Suprapubic skin (tissue), 4 donors: ENCODE measurements around the gene TIMP2. TPM values are rescaled to one million over a fixed set of nuclear protein-coding genes. Genes with fewer than 3 reads are reported as not detected.

Source experiments
- DNase-seq, 2 donors: peaks; one replicate each; pipeline ENCODE4 v3.0.0-alpha.2; 2019; ENCODE audit warnings: low spot score in 2 of 2
- H3K27ac ChIP-seq: fragments of 200-600 bp; sonication (generic); one replicate; pipeline ENCODE4 v1.5.1; 2019
- H3K27me3 ChIP-seq: fragments of 200-600 bp; sonication (generic); one replicate; pipeline ENCODE4 v1.5.1; 2019
- H3K36me3 ChIP-seq: fragments of 200-600 bp; sonication (generic); one replicate; pipeline ENCODE4 v1.5.1; 2019
- H3K4me1 ChIP-seq: fragments of 200-600 bp; sonication (generic); one replicate; pipeline ENCODE4 v1.5.1; 2019
- H3K4me3 ChIP-seq: fragments of 200-600 bp; sonication (generic); one replicate; pipeline ENCODE4 v1.5.1; 2019; ENCODE audit warnings: mild to moderate bottlenecking
- H3K9me3 ChIP-seq: fragments of 200-600 bp; sonication (generic); one replicate; pipeline ENCODE4 v1.5.1; 2019
- CTCF ChIP-seq, 2 donors: fragments of 200-600 bp in 1 of 2; fragments of 450-650 bp in 1 of 2; sonication (generic) in 1 of 2; IDR thresholded peaks; one replicate each; pipeline ENCODE4 v1.5.1; 2016 to 2019; ENCODE audit warnings: antibody characterized with exemption in 2 of 2, mild to moderate bottlenecking in 1 of 2, moderate library complexity in 1 of 2
- EP300 ChIP-seq: sonication (generic); formaldehyde crosslinking; IDR thresholded peaks from one replicate; pipeline ENCODE4 v1.6.1; 2017; ENCODE audit warnings: antibody characterized with exemption
- POLR2A ChIP-seq, 2 donors: fragments of 450-650 bp; IDR thresholded peaks; one replicate each; pipeline ENCODE4 v1.6.1; 2017; ENCODE audit warnings: antibody characterized with exemption in 2 of 2, mild to moderate bottlenecking in 2 of 2, moderate library complexity in 2 of 2
- POLR2AphosphoS5 ChIP-seq, 3 donors: sonication (generic); formaldehyde crosslinking; IDR thresholded peaks; one replicate each; pipeline ENCODE4 v1.6.1; 2017; ENCODE audit warnings: antibody characterized with exemption in 3 of 3
- WGBS: methylation state at CpG from one replicate; pipeline ENCODE4 v1.1.5; 2018; 5-methylcytosine and 5-hydroxymethylcytosine counted together
- total RNA-seq, 4 donors: library from RNA; depleted of rRNA; stranded (reverse); fragments of >200 nt; gene quantifications; one replicate each; pipeline ENCODE4 v1.1.0, GENCODE V29; 2016

Gene TIMP2
- total RNA-seq, 4 donors from 2014 or later: 48.4 to 114 (median 76.0) TPM

GRCh38 chr17:78831688-78832540 is 93.3 kb downstream of the TIMP2 start:
- Histone ChIP-seq H3K9me3 (no peaks in the 10 kb centered on the region), H3K4me3 (no peak overlapping the region), H3K27ac (no peak overlapping the region), H3K27me3 (no peaks in the 10 kb centered on the region), H3K4me1 (peaks cover 5% of the 10 kb centered on the region), H3K36me3 (peaks cover 95% of the 10 kb centered on the region)
- TF ChIP-seq POLR2AphosphoS5 (IDR thresholded peaks at IDR 0.05): no peak
- TF ChIP-seq POLR2A (IDR thresholded peaks at IDR 0.05): no peak
- no peak for TF ChIP-seq CTCF (IDR thresholded peaks at IDR 0.05)
- TF ChIP-seq EP300: no peak
- DNase-seq: no peak
- 79% methylated on average over 15 of the region's 15 CpGs for WGBS

- Histone ChIP-seq H3K4me3 (no peak overlapping the region), H3K9me3 (no peaks in the 10 kb centered on the region), H3K27ac (no peak overlapping the region), H3K27me3 (no peaks in the 10 kb centered on the region), H3K36me3 (peaks cover 96% of the 10 kb centered on the region), H3K4me1 (peaks cover 8% of the 10 kb centered on the region)
- DNase-seq: no peak
- TF ChIP-seq POLR2A (IDR thresholded peaks at IDR 0.05): no peak
- no peak for TF ChIP-seq CTCF (IDR thresholded peaks at IDR 0.05)
- no peak for TF ChIP-seq POLR2AphosphoS5 (IDR thresholded peaks at IDR 0.05)
- no peak for TF ChIP-seq EP300
- WGBS: 95% methylated on average over 6 of the region's 6 CpGs
Measured at GRCh38 chr17:78829477-78829876, 95.7 kb downstream of the TIMP2 start.

- TF ChIP-seq EP300 (no peak), CTCF (IDR thresholded peaks at IDR 0.05) (peak in 1 of 2 donors; percentile 1)
- Histone ChIP-seq H3K27me3 (no peaks in the 10 kb centered on the region), H3K36me3 (peaks cover 96% of the 10 kb centered on the region), H3K9me3 (no peaks in the 10 kb centered on the region), H3K27ac (no peak overlapping the region), H3K4me1 (peaks cover 8% of the 10 kb centered on the region), H3K4me3 (no peak overlapping the region)
- 90% methylated on average over 14 of the region's 14 CpGs for WGBS
- DNase-seq: no peak
Measured at GRCh38 chr17:78828470-78829185, 96.6 kb downstream of the TIMP2 start.

GRCh38 chr17:78826836-78827509 is 98.2 kb downstream of the TIMP2 start:
- Histone ChIP-seq H3K36me3 (peaks cover 96% of the 10 kb centered on the region), H3K4me1 (peaks cover 8% of the 10 kb centered on the region), H3K4me3 (no peak overlapping the region), H3K27me3 (no peaks in the 10 kb centered on the region), H3K27ac (no peak overlapping the region), H3K9me3 (no peaks in the 10 kb centered on the region)
- TF ChIP-seq POLR2AphosphoS5 (IDR thresholded peaks at IDR 0.05): no peak
- TF ChIP-seq EP300: no peak
- no peak for TF ChIP-seq POLR2A (IDR thresholded peaks at IDR 0.05)
- no peak for TF ChIP-seq CTCF (IDR thresholded peaks at IDR 0.05)
- no peak for DNase-seq
- WGBS: 67% methylated on average over 21 of the region's 21 CpGs

GRCh38 chr17:78826421-78826820 is 98.8 kb downstream of the TIMP2 start:
- 86% methylated on average over 5 of the region's 5 CpGs for WGBS
- DNase-seq: no peak
- Histone ChIP-seq H3K27ac (no peak overlapping the region), H3K9me3 (no peaks in the 10 kb centered on the region), H3K4me3 (no peak overlapping the region), H3K36me3 (peaks cover 98% of the 10 kb centered on the region), H3K4me1 (peaks cover 8% of the 10 kb centered on the region), H3K27me3 (no peaks in the 10 kb centered on the region)
- TF ChIP-seq EP300 (no peak), POLR2A (IDR thresholded peaks at IDR 0.05) (no peak), POLR2AphosphoS5 (IDR thresholded peaks at IDR 0.05) (no peak)
